ACC112 (cell line): Measurements from ENCODE around the gene AXL.
A peak's percentile ranks its signal among the peaks of the same experiment; 100 is the strongest.
"Not testable (repeated sequence)": the region's sequence is repeated elsewhere in the genome, so short reads cannot be mapped to it uniquely, and the experiment has no call there.

Experiments used
- H2AFZ ChIP-seq: fragments of 200-600 bp; sonication (generic); one replicate; pipeline ENCODE4 v1.6.0; 2017; ENCODE audit warnings: antibody characterized with exemption, low read length; ENCODE audit not compliant: unreplicated experiment
- H3K27ac ChIP-seq: fragments of 200-600 bp; sonication (generic); 2 replicates; pipeline ENCODE4 v1.5.1; 2014; ENCODE audit warnings: low read depth, mild to moderate bottlenecking, antibody characterized with exemption, low read length, moderate library complexity
- H3K27me3 ChIP-seq: fragments of 200-600 bp; sonication (generic); 2 replicates; pipeline ENCODE4 v1.6.1; 2014; ENCODE audit warnings: mild to moderate bottlenecking, antibody characterized with exemption, low read length, moderate library complexity, mixed read lengths; ENCODE audit not compliant: insufficient read depth
- H3K36me3 ChIP-seq: fragments of 200-600 bp; sonication (generic); 2 replicates; pipeline ENCODE4 v1.6.1; 2016; ENCODE audit warnings: mild to moderate bottlenecking, antibody characterized with exemption, low read length, moderate library complexity, mixed read lengths; ENCODE audit not compliant: insufficient read depth
- H3K4me1 ChIP-seq: fragments of 200-600 bp; sonication (generic); one replicate; pipeline ENCODE4 v1.6.1; 2016; ENCODE audit warnings: low read length, mixed read lengths; ENCODE audit not compliant: insufficient read depth, unreplicated experiment, control insufficient read depth
- H3K4me3 ChIP-seq: fragments of 200-600 bp; sonication (generic); 2 replicates; pipeline ENCODE4 v1.5.1; 2014; ENCODE audit warnings: mild to moderate bottlenecking, low read depth, low read length
- H3K79me2 ChIP-seq: fragments of 200-600 bp; sonication (generic); one replicate; pipeline ENCODE4 v1.6.0; 2016; ENCODE audit warnings: low read length; ENCODE audit not compliant: control insufficient read depth, unreplicated experiment, insufficient read depth

Gene AXL

GRCh38 chr19:41288673-41289530 is 69.9 kb downstream of the AXL start:
- Histone ChIP-seq H3K79me2 (peaks cover 4% of the 10 kb centered on the region), H3K4me1 (no peaks in the 10 kb centered on the region), H3K27ac (no peak overlapping the region), H3K36me3 (peaks cover 10% of the 10 kb centered on the region), H2AFZ (no peak overlapping the region), H3K4me3 (no peak overlapping the region), H3K27me3 (no peaks in the 10 kb centered on the region)

GRCh38 chr19:41289814-41290213 is 70.8 kb downstream of the AXL start:
- not testable (repeated sequence) for H3K79me2 ChIP-seq, H2AFZ ChIP-seq, H3K36me3 ChIP-seq, H3K27ac ChIP-seq, H3K4me3 ChIP-seq, H3K27me3 ChIP-seq, H3K4me1 ChIP-seq

GRCh38 chr19:41294393-41294792 is 75.4 kb downstream of the AXL start:
- Histone ChIP-seq H3K27me3 (no peaks in the 10 kb centered on the region), H2AFZ (no peak overlapping the region), H3K36me3 (no peaks in the 10 kb centered on the region; the same call in 1 of the 2 replicates), H3K27ac (no peak overlapping the region), H3K4me3 (no peak overlapping the region), H3K4me1 (peaks cover 17% of the 10 kb centered on the region), H3K79me2 (peaks cover 8% of the 10 kb centered on the region)

GRCh38 chr19:41295499-41295898 is 76.5 kb downstream of the AXL start:
- H3K79me2 ChIP-seq = peaks cover 8% of the 10 kb centered on the region
- H3K36me3 ChIP-seq = no peaks in the 10 kb centered on the region; the same call in 1 of the 2 replicates
- H2AFZ ChIP-seq = no peak overlapping the region
- H3K27ac ChIP-seq = no peak overlapping the region
- no peaks in the 10 kb centered on the region for H3K27me3 ChIP-seq
- H3K4me3 ChIP-seq = no peak overlapping the region
- peaks cover 19% of the 10 kb centered on the region for H3K4me1 ChIP-seq

- H3K4me3 ChIP-seq = no peak overlapping the region
- peaks cover 19% of the 10 kb centered on the region for H3K4me1 ChIP-seq
- peaks cover 8% of the 10 kb centered on the region for H3K79me2 ChIP-seq
- no peak overlapping the region for H2AFZ ChIP-seq
- H3K36me3 ChIP-seq = peaks cover 2% of the 10 kb centered on the region
- H3K27me3 ChIP-seq = no peaks in the 10 kb centered on the region
- peak overlapping the region; percentile 87; the same call in 1 of the 2 replicates for H3K27ac ChIP-seq
These were observed 77.4 kb downstream of the AXL start for GRCh38 chr19:41296433-41296871.

DNA sequence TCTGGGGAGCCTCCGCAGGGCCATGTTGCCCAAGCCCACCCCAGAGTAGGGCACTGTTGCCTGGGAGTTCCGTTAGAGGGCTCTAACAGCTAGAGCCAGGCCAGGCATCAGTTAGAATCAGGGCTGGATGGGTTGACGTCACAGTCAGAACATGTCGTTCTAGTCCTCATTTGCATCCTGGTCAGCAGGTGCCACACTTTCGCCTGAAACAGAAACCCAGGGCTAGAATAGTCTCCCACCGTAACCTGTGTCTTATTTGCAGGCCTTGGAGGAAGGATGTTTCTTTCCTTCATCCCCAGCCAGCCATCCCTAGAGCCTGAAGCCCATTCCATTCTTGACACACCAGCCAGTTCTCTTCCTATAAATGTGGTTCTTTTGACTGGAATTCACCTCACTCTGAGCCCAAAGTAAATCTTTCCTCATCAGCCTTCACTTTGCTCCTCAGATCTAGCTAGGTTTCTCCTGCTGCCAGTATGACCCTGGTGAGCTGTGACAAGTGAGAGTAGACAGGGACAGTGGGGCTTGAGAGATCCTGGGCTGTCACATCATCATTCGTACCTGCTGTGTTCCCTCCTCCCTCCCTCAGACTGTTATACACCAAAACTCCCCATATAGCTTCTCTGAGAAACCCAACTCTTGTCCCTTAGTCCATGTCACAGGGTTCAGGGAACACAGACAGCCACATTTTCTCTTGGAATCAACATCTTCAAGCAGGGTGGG is 78.8 kb downstream of the AXL start:
- Histone ChIP-seq H3K27me3 (no peaks in the 10 kb centered on the region), H3K4me1 (peaks cover 19% of the 10 kb centered on the region), H3K4me3 (no peak overlapping the region), H3K36me3 (peaks cover 3% of the 10 kb centered on the region), H3K79me2 (peaks cover 8% of the 10 kb centered on the region), H3K27ac (peak overlapping the region; percentile 87), H2AFZ (no peak overlapping the region)

DNA sequence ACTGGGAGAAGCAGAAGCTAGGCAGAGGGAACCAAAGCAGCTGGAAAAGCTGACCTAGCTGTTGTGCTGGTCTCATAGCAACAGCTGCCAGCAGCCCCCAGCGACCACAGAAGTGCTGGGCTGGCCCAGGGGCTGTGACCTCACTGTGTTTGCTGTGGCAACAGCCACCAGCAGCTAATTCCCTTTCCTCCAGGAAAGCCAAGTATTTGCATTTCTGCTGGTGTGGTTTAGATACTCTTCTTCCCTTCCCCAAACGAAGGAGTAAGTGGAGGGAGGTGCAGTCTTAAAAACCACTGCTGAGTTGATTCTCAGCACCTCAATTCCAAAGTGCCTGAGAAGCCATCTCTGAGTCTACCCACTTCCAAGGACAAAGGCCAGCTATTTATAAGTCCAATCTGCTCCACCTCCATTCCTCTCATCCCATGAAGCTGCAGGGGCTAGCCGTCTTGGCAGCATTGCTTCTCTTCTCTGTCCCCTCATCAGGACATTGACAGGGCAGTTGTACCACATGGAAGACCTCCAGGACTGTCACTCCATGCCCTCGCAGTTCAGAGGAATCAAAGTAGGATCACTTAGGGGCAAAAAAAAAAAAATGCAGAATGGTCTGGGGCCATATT is 79.4 kb downstream of the AXL start:
- Histone ChIP-seq H3K27me3 (no peaks in the 10 kb centered on the region), H3K27ac (peak overlapping the region; percentile 87), H3K4me1 (peaks cover 19% of the 10 kb centered on the region), H3K79me2 (peaks cover 8% of the 10 kb centered on the region), H2AFZ (no peak overlapping the region), H3K4me3 (no peak overlapping the region), H3K36me3 (peaks cover 3% of the 10 kb centered on the region)

- H3K36me3 ChIP-seq = peaks cover 3% of the 10 kb centered on the region
- no peak overlapping the region for H2AFZ ChIP-seq
- H3K4me1 ChIP-seq = peaks cover 19% of the 10 kb centered on the region
- H3K4me3 ChIP-seq = no peak overlapping the region
- peak overlapping the region; percentile 87 for H3K27ac ChIP-seq
- peaks cover 8% of the 10 kb centered on the region for H3K79me2 ChIP-seq
- no peaks in the 10 kb centered on the region for H3K27me3 ChIP-seq
These were observed 80.2 kb downstream of the AXL start for GRCh38 chr19:41299046-41299754.

- H3K79me2 ChIP-seq = peaks cover 8% of the 10 kb centered on the region
- H3K4me3 ChIP-seq = no peak overlapping the region
- H3K4me1 ChIP-seq = peaks cover 19% of the 10 kb centered on the region
- peaks cover 7% of the 10 kb centered on the region for H3K36me3 ChIP-seq
- H3K27me3 ChIP-seq = no peaks in the 10 kb centered on the region
- peak overlapping the region; percentile 87 for H3K27ac ChIP-seq
- no peak overlapping the region for H2AFZ ChIP-seq
These were observed 80.7 kb downstream of the AXL start for GRCh38 chr19:41299755-41300089.

- Histone ChIP-seq H3K79me2 (peaks cover 8% of the 10 kb centered on the region), H3K27ac (no peak overlapping the region), H3K27me3 (no peaks in the 10 kb centered on the region), H3K36me3 (peaks cover 7% of the 10 kb centered on the region), H3K4me3 (no peak overlapping the region), H2AFZ (no peak overlapping the region), H3K4me1 (peaks cover 19% of the 10 kb centered on the region)
These were observed 81.5 kb downstream of the AXL start for GRCh38 chr19:41300555-41300954.
